ENCODE data around the gene PTPRT. TPM values are rescaled to one million over a fixed set of nuclear protein-coding genes. Genes with fewer than 3 reads are reported as not detected.

The PTPRT gene
- total RNA-seq, 4 donors from 2014 or later = under 0.01 to 2.1 TPM; not detected in 2

GRCh38 chr20:42164121-42164890 is 1025.4 kb downstream of the PTPRT start:
- Histone ChIP-seq H3K4me3 (no peak overlapping the region), H3K9me3 (no peaks in the 10 kb centered on the region), H3K4me1 (no peaks in the 10 kb centered on the region), H3K27ac (no peak overlapping the region), H3K36me3 (no peaks in the 10 kb centered on the region), H3K27me3 (no peaks in the 10 kb centered on the region)
- no peak for DNase-seq
- intact Hi-C loops (cut with DNase I; ENCODE audit: low total_unique reads) = no loop called here
- TF ChIP-seq POLR2A (IDR thresholded peaks at IDR 0.05) = no peak
- TF ChIP-seq, protein P1, sequence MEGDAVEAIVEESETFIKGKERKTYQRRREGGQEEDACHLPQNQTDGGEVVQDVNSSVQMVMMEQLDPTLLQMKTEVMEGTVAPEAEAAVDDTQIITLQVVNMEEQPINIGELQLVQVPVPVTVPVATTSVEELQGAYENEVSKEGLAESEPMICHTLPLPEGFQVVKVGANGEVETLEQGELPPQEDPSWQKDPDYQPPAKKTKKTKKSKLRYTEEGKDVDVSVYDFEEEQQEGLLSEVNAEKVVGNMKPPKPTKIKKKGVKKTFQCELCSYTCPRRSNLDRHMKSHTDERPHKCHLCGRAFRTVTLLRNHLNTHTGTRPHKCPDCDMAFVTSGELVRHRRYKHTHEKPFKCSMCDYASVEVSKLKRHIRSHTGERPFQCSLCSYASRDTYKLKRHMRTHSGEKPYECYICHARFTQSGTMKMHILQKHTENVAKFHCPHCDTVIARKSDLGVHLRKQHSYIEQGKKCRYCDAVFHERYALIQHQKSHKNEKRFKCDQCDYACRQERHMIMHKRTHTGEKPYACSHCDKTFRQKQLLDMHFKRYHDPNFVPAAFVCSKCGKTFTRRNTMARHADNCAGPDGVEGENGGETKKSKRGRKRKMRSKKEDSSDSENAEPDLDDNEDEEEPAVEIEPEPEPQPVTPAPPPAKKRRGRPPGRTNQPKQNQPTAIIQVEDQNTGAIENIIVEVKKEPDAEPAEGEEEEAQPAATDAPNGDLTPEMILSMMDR (IDR thresholded peaks at IDR 0.05) = no peak

- H3K27ac ChIP-seq = no peak overlapping the region
- H3K4me1 ChIP-seq = no peaks in the 10 kb centered on the region
- H3K4me3 ChIP-seq = no peak overlapping the region
- no peaks in the 10 kb centered on the region for H3K9me3 ChIP-seq
- intact Hi-C loops (cut with DNase I; ENCODE audit: low total_unique reads) = no loop called here
- no peak for TF ChIP-seq POLR2A (IDR thresholded peaks at IDR 0.05)
- TF ChIP-seq, protein P1 (IDR thresholded peaks at IDR 0.05) = no peak
- no peak for DNase-seq
- no peaks in the 10 kb centered on the region for H3K36me3 ChIP-seq
- H3K27me3 ChIP-seq = no peaks in the 10 kb centered on the region
Measured at GRCh38 chr20:42161228-42161829, 1028.4 kb downstream of the PTPRT start.

DNA sequence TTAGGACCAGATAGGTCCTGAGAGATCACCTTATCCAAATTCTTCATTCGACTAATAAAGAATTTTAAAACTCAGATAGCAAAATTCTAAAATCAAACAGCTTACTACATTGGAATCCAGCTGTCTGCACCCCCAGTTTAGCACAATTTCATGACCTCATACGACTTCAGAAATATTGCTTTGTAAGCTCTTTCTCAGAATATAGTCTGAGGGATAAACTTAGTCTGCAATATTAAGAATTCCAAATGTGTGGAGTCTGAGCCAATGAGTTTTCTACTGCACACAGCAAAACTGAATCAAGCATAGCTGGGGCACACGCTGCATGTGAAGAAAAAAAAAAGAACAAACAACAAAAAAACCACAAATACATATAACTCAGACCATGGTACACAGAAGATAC is 1029.9 kb downstream of the PTPRT start:
- intact Hi-C loops (cut with DNase I; ENCODE audit: low total_unique reads) = no loop called here
- H3K27ac ChIP-seq = no peak overlapping the region
- H3K4me3 ChIP-seq = no peak overlapping the region
- no peaks in the 10 kb centered on the region for H3K27me3 ChIP-seq
- no peaks in the 10 kb centered on the region for H3K36me3 ChIP-seq
- H3K9me3 ChIP-seq = no peaks in the 10 kb centered on the region
- TF ChIP-seq POLR2A (IDR thresholded peaks at IDR 0.05) = no peak
- H3K4me1 ChIP-seq = no peaks in the 10 kb centered on the region
- no peak for DNase-seq

DNA sequence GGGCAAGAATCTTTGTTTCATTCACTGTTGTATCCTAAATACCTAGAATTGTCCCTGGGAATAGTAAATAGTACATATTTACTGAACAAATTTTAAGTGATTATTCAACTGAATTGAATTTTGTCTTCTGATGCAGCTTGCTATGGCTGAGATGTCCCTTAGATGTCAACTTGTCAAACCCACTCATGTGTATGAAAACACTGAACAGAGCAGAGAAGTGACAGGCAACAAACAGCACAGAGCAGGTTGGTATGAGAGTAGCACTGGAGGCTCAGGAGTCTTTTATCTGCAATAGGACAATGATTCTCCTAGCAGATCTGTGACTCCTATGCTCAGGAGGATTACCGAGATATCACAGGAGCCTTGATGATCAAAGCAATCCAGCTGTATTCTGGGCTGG is 1031.4 kb downstream of the PTPRT start:
- no peak overlapping the region for H3K27ac ChIP-seq
- intact Hi-C loops (cut with DNase I; ENCODE audit: low total_unique reads) = no loop called here
- no peak for DNase-seq
- no peak for TF ChIP-seq POLR2A (IDR thresholded peaks at IDR 0.05)
- TF ChIP-seq, protein P1 (IDR thresholded peaks at IDR 0.05) = no peak
- no peaks in the 10 kb centered on the region for H3K36me3 ChIP-seq
- H3K27me3 ChIP-seq = no peaks in the 10 kb centered on the region
- H3K4me1 ChIP-seq = no peaks in the 10 kb centered on the region
- H3K9me3 ChIP-seq = no peaks in the 10 kb centered on the region
- H3K4me3 ChIP-seq = no peak overlapping the region

DNA sequence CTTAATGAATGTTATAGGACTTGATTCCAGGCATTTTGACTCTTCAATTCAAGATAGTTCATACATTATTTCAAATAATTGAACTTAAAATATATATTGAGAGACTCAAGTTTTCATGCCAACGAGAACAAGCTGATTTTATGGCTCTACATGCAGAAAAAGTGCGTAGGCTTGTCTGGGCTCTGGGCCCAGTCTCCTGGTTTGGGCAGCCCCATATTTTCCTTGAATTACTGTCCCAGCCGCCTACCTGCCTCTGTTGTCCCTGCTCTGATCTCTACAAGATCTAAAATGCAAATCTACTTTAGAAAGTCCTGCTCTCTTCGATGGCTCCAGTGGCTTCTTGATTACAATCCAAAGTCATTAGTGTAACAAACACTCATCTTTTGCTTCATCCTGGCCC is 1034.1 kb downstream of the PTPRT start:
- intact Hi-C loops (cut with DNase I; ENCODE audit: low total_unique reads) = no loop called here
- H3K4me3 ChIP-seq = no peak overlapping the region
- TF ChIP-seq, protein P1 (IDR thresholded peaks at IDR 0.05) = no peak
- TF ChIP-seq POLR2A (IDR thresholded peaks at IDR 0.05) = no peak
- H3K36me3 ChIP-seq = no peaks in the 10 kb centered on the region
- H3K9me3 ChIP-seq = no peaks in the 10 kb centered on the region
- H3K4me1 ChIP-seq = no peaks in the 10 kb centered on the region
- H3K27ac ChIP-seq = no peak overlapping the region
- H3K27me3 ChIP-seq = no peaks in the 10 kb centered on the region
- no peak for DNase-seq

Measured in uterus (tissue), 4 donors.